Mesenchymal stem cell (in vitro differentiated cells and primary cell): ENCODE measurements around the gene ZBTB16.
A peak's percentile ranks its signal among the peaks of the same experiment; 100 is the strongest.

Experiments
- DNase-seq: peaks from one replicate; pipeline ENCODE4 v3.0.0-alpha.2; 2013
- H2AFZ ChIP-seq: one replicate; pipeline ENCODE4 v1.6.1; 2013; ENCODE audit warnings: low read depth, mild to moderate bottlenecking, control low read depth, inconsistent platforms, low read length, moderate library complexity
- H2AK5ac ChIP-seq: 2 replicates; pipeline ENCODE4 v1.6.1; 2013; ENCODE audit warnings: low read length, moderate library complexity, mild to moderate bottlenecking, inconsistent platforms; ENCODE audit not compliant: severe bottlenecking
- H2BK120ac ChIP-seq: one replicate; pipeline ENCODE4 v1.6.1; 2013; ENCODE audit warnings: low read depth, mild to moderate bottlenecking, inconsistent platforms, low read length, moderate library complexity
- H2BK12ac ChIP-seq, 2 experiments: one replicate each; pipeline ENCODE4 v1.6.1; 2013; ENCODE audit warnings: inconsistent platforms in 2 of 2, low read length in 2 of 2, mild to moderate bottlenecking in 2 of 2, moderate library complexity in 2 of 2, control low read depth in 1 of 2
- H2BK15ac ChIP-seq: one replicate; pipeline ENCODE4 v1.6.1; 2013; ENCODE audit warnings: mild to moderate bottlenecking, low read depth, inconsistent platforms; ENCODE audit not compliant: poor library complexity, severe bottlenecking
- H2BK5ac ChIP-seq: 2 replicates; pipeline ENCODE4 v1.6.1; 2013; ENCODE audit warnings: low read depth, mild to moderate bottlenecking, low read length, control low read depth, inconsistent platforms; ENCODE audit not compliant: poor library complexity, severe bottlenecking
- H3K14ac ChIP-seq, 2 experiments: one replicate each; pipeline ENCODE4 v1.6.1; 2013; ENCODE audit warnings: inconsistent platforms in 2 of 2, low read length in 2 of 2, control low read depth in 1 of 2, mild to moderate bottlenecking in 1 of 2, moderate library complexity in 1 of 2
- H3K18ac ChIP-seq, 2 experiments: one replicate each; pipeline ENCODE4 v1.6.1; 2013; ENCODE audit warnings: inconsistent platforms in 2 of 2, low read length in 2 of 2, control low read depth in 1 of 2, low read depth in 1 of 2, mild to moderate bottlenecking in 1 of 2
- H3K23ac ChIP-seq, 2 experiments: one replicate each; pipeline ENCODE4 v1.6.1; 2013; ENCODE audit warnings: inconsistent platforms in 2 of 2, low read length in 2 of 2, mild to moderate bottlenecking in 2 of 2, moderate library complexity in 2 of 2, control low read depth in 1 of 2
- H3K27ac ChIP-seq: 2 replicates; pipeline ENCODE4 v1.5.1; 2013; ENCODE audit warnings: mild to moderate bottlenecking, moderate library complexity, low read length, control low read depth, inconsistent platforms; ENCODE audit not compliant: poor library complexity, severe bottlenecking
- H3K27me3 ChIP-seq, 2 experiments: 2 replicates each; pipeline versions ENCODE4 v1.6.1 to v1.7.0; 2013; ENCODE audit warnings: low read length in 2 of 2, mild to moderate bottlenecking in 2 of 2, moderate library complexity in 2 of 2, control low read depth in 1 of 2, inconsistent platforms in 1 of 2; ENCODE audit not compliant: control insufficient read depth in 1 of 2, insufficient read depth in 1 of 2
- H3K36me3 ChIP-seq, 2 experiments: 2 replicates each; pipeline versions ENCODE4 v1.6.1 to v1.7.0; 2013; ENCODE audit warnings: low read length in 2 of 2, control low read depth in 1 of 2, inconsistent platforms in 1 of 2, low read depth in 1 of 2, mild to moderate bottlenecking in 1 of 2; ENCODE audit not compliant: insufficient read depth in 2 of 2, control insufficient read depth in 1 of 2
- H3K4ac ChIP-seq, 2 experiments: one replicate each; pipeline ENCODE4 v1.6.1; 2013; ENCODE audit warnings: inconsistent platforms in 2 of 2, low read length in 2 of 2, mild to moderate bottlenecking in 2 of 2, moderate library complexity in 2 of 2, control low read depth in 1 of 2, low read depth in 1 of 2
- H3K4me1 ChIP-seq: 2 replicates; pipeline ENCODE4 v1.6.1; 2013; ENCODE audit warnings: low read depth, low read length, control low read depth; ENCODE audit not compliant: control insufficient read depth, insufficient read depth
- H3K4me2 ChIP-seq: 2 replicates; pipeline ENCODE4 v1.6.1; 2013; ENCODE audit warnings: low read length, mild to moderate bottlenecking, inconsistent platforms; ENCODE audit not compliant: poor library complexity, severe bottlenecking
- H3K4me3 ChIP-seq, 2 experiments: 2 replicates each; pipeline versions ENCODE4 v1.5.1 to v1.7.0; 2013; ENCODE audit warnings: low read length in 2 of 2, mild to moderate bottlenecking in 2 of 2, control low read depth in 1 of 2, low read depth in 1 of 2; ENCODE audit not compliant: insufficient read depth in 1 of 2
- H3K79me1 ChIP-seq: replicated peaks from 2 replicates; pipeline ENCODE4 v1.6.1; 2013; ENCODE audit warnings: mild to moderate bottlenecking, control low read depth, low read length, inconsistent platforms; ENCODE audit not compliant: poor library complexity, severe bottlenecking
- H3K9ac ChIP-seq: 2 replicates; pipeline ENCODE4 v1.7.0; 2013; ENCODE audit warnings: mild to moderate bottlenecking, low read length, moderate library complexity
- H3K9me3 ChIP-seq: 2 replicates; pipeline ENCODE4 v1.7.0; 2013; ENCODE audit warnings: mild to moderate bottlenecking, low read length; ENCODE audit not compliant: control insufficient read depth
- H4K8ac ChIP-seq: one replicate; pipeline ENCODE4 v1.6.1; 2013; ENCODE audit warnings: inconsistent platforms, mild to moderate bottlenecking, low read length, moderate library complexity
- H4K91ac ChIP-seq: one replicate; pipeline ENCODE4 v1.6.1; 2013; ENCODE audit warnings: mild to moderate bottlenecking, low read length, inconsistent platforms
- WGBS: methylation state at CpG from one replicate; pipeline ENCODE4 v1.1.7; 2013; ENCODE audit warnings: mixed read lengths; 5-methylcytosine and 5-hydroxymethylcytosine counted together

Gene ZBTB16

DNA sequence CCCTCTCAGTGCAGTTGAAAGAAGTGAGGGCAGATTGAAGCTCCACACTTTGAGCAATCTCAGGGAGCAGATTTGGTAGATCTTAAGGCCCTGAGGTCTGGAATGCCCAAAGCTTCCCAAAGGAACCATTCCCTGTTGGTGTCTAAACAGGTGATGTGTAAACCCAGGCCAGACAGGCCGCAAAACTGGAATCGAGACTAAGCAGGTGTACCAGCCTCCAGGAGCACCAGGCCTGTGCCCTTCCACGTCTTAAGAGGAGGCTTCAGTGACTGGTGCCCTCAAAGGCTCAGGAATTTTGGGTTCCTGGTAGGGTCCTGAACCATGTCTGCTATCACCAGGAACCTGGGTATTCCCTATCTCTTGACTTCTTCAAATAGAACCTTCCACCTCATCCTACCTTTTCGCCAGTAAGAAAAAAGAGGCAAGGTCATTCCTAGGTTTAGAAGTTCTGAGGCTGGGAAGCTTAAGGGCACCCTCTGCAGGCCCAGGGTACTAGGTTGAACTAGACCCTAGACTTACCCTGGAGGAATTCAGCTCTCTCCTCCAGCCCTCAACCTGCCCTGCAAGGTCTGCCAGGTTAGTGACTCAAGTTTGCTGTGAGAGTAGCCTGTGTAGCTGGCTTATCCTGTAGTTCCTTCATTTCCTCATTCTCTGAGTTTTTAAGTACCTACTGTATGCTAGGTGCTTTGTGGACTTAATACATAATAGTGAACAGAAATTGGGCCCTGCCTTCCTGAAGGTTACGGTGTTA, 136.6 kb downstream of the ZBTB16 start:
- Histone ChIP-seq H3K4me3 (no peak overlapping the region), H3K14ac (no peak overlapping the region), H2BK12ac (no peak overlapping the region), H3K27ac (no peak overlapping the region), H3K27me3 (peaks cover 15 to 42% of the 10 kb centered on the region in 2 experiments), H2BK5ac (no peak overlapping the region), H3K4me1 (peaks cover 3% of the 10 kb centered on the region), H3K4ac (peak overlapping the region in 1 of 2 experiments; percentile 30), H3K4me2 (no peak overlapping the region), H3K9ac (no peak overlapping the region), H2BK15ac (no peak overlapping the region), H3K79me1 (no peaks in the 10 kb centered on the region), H3K18ac (peak overlapping the region in 1 of 2 experiments; percentile 15), H2AFZ (no peak overlapping the region), H4K91ac (no peak overlapping the region), H3K23ac (no peak overlapping the region), H4K8ac (no peak overlapping the region), H2AK5ac (no peak overlapping the region), H3K36me3 (no peaks in the 10 kb centered on the region), H2BK120ac (no peak overlapping the region), H3K9me3 (peaks cover 13% of the 10 kb centered on the region)
- WGBS: 99% methylated on average over 4 of the region's 5 CpGs
- no peak for DNase-seq

GRCh38 chr11:114196997-114197703, 137.6 kb downstream of the ZBTB16 start:
- Histone ChIP-seq H3K27me3 (peaks cover 12 to 38% of the 10 kb centered on the region in 2 experiments), H3K4ac (peak overlapping the region; percentile 12 to 24), H2AFZ (no peak overlapping the region), H3K23ac (no peak overlapping the region), H3K27ac (no peak overlapping the region), H3K9ac (no peak overlapping the region), H2BK5ac (no peak overlapping the region), H3K4me1 (peaks cover 3% of the 10 kb centered on the region), H2BK120ac (no peak overlapping the region), H3K9me3 (peaks cover 3% of the 10 kb centered on the region), H3K4me2 (no peak overlapping the region), H2BK12ac (peak overlapping the region; percentile 28 to 37), H4K91ac (no peak overlapping the region), H3K36me3 (no peaks in the 10 kb centered on the region), H3K79me1 (no peaks in the 10 kb centered on the region), H3K18ac (peak overlapping the region in 1 of 2 experiments; percentile 35), H3K4me3 (no peak overlapping the region), H2AK5ac (no peak overlapping the region), H3K14ac (peak overlapping the region in 1 of 2 experiments; percentile 49), H2BK15ac (no peak overlapping the region), H4K8ac (no peak overlapping the region)
- no peak for DNase-seq
- 79% methylated on average over 6 of the region's 7 CpGs for WGBS

DNA sequence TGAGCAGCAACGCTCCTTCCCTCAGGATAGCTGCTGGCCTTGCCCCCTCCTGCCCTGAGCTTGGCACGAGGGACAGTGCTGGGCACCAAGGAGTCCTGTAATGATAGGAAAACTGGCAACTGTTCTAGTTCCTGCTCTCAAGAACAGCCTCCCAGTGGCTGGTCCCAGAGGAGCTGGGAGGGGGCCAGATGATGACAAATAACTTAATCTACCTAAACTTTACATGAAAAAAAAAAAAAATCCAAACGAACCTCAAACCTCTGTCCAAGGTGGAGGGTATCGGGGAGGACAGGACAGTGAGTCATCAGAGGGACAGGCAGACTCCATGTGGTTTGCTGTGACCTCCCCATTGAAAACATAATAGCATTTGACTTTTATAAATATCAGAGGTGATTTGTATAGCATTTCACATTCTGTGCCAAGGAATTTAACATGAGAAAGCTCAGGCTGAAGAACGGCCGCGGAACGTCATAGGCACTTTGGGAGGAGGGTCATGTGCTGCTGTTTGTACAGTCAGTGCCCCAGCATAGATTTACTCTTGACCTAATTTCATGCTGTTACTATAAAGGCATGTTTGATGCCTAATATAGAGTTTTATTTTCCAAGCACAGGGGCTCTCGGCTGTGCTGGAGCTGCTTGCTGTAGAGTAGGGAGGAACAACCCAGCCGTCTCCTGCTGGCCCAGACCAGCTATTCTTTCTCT, 138.4 kb downstream of the ZBTB16 start:
- 56% methylated on average over 10 of the region's 10 CpGs for WGBS
- peak; percentile 82 for DNase-seq
- H2AFZ ChIP-seq: no peak overlapping the region
- no peak overlapping the region for H2BK120ac ChIP-seq
- peak overlapping the region; percentile 18 for H4K91ac ChIP-seq
- peaks cover 3% of the 10 kb centered on the region for H3K4me1 ChIP-seq
- no peak overlapping the region for H2BK5ac ChIP-seq
- H3K9me3 ChIP-seq: no peaks in the 10 kb centered on the region
- no peak overlapping the region for H3K4me2 ChIP-seq
- H2BK15ac ChIP-seq: no peak overlapping the region
- no peak overlapping the region for H2AK5ac ChIP-seq
- H3K23ac ChIP-seq: no peak overlapping the region
- H2BK12ac ChIP-seq: no peak overlapping the region
- no peak overlapping the region for H3K4ac ChIP-seq
- H3K18ac ChIP-seq: no peak overlapping the region
- peak overlapping the region; percentile 70 for H3K9ac ChIP-seq
- no peaks in the 10 kb centered on the region for H3K79me1 ChIP-seq
- H3K14ac ChIP-seq: no peak overlapping the region
- peak overlapping the region; percentile 35 for H4K8ac ChIP-seq
- H3K4me3 ChIP-seq: peak overlapping the region in 1 of 2 experiments; percentile 1
- no peak overlapping the region for H3K27ac ChIP-seq
- H3K27me3 ChIP-seq: peaks cover 9 to 30% of the 10 kb centered on the region in 2 experiments
- H3K36me3 ChIP-seq: no peaks in the 10 kb centered on the region

GRCh38 chr11:114199051-114199450, 139.5 kb downstream of the ZBTB16 start:
- peak overlapping the region in 1 of 2 experiments; percentile 62 for H3K14ac ChIP-seq
- 98% methylated on average over 26 of the region's 26 CpGs for WGBS
- H2BK12ac ChIP-seq: no peak overlapping the region
- H3K4me3 ChIP-seq: no peak overlapping the region
- peaks cover 1% of the 10 kb centered on the region for H3K4me1 ChIP-seq
- H3K27me3 ChIP-seq: peaks cover 0 to 20% of the 10 kb centered on the region in 2 experiments
- no peak overlapping the region for H3K4ac ChIP-seq
- no peaks in the 10 kb centered on the region for H3K9me3 ChIP-seq
- H2AFZ ChIP-seq: no peak overlapping the region
- DNase-seq: no peak
- H4K8ac ChIP-seq: no peak overlapping the region
- no peak overlapping the region for H3K23ac ChIP-seq
- H2BK15ac ChIP-seq: no peak overlapping the region
- no peak overlapping the region for H2BK5ac ChIP-seq
- H2AK5ac ChIP-seq: no peak overlapping the region
- no peaks in the 10 kb centered on the region for H3K79me1 ChIP-seq
- no peak overlapping the region for H4K91ac ChIP-seq
- peak overlapping the region in 1 of 2 experiments; percentile 41 for H3K18ac ChIP-seq
- H3K9ac ChIP-seq: no peak overlapping the region
- H3K4me2 ChIP-seq: no peak overlapping the region
- no peak overlapping the region for H3K27ac ChIP-seq
- H3K36me3 ChIP-seq: no peaks in the 10 kb centered on the region
- peak overlapping the region; percentile 6 for H2BK120ac ChIP-seq
